ENCODE data around the gene ADAMTS8.

GRCh38 chr11:130411223-130411622, 17.2 kb downstream of the ADAMTS8 start:
- TF ChIP-seq PBX3 (IDR thresholded peaks at IDR 0.05) (no peak), CHD2 (IDR thresholded peaks at IDR 0.05; ENCODE audit: low read length, partially characterized antibody) (no peak), GABPA (IDR thresholded peaks at IDR 0.05; ENCODE audit: low read depth) (no peak), POLR2AphosphoS5 (IDR thresholded peaks at IDR 0.05; ENCODE audit: low read depth, low read length) (no peak), TEAD4 (IDR thresholded peaks at IDR 0.05; ENCODE audit: borderline replicate concordance, insufficient read depth) (no peak)
- TF ChIP-seq, protein P1, sequence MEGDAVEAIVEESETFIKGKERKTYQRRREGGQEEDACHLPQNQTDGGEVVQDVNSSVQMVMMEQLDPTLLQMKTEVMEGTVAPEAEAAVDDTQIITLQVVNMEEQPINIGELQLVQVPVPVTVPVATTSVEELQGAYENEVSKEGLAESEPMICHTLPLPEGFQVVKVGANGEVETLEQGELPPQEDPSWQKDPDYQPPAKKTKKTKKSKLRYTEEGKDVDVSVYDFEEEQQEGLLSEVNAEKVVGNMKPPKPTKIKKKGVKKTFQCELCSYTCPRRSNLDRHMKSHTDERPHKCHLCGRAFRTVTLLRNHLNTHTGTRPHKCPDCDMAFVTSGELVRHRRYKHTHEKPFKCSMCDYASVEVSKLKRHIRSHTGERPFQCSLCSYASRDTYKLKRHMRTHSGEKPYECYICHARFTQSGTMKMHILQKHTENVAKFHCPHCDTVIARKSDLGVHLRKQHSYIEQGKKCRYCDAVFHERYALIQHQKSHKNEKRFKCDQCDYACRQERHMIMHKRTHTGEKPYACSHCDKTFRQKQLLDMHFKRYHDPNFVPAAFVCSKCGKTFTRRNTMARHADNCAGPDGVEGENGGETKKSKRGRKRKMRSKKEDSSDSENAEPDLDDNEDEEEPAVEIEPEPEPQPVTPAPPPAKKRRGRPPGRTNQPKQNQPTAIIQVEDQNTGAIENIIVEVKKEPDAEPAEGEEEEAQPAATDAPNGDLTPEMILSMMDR (IDR thresholded peaks at IDR 0.05): no peak
